ENCODE results near the gene LRP6.
A peak's percentile ranks its signal among the peaks of the same experiment; 100 is the strongest.

The LRP6 gene

DNA sequence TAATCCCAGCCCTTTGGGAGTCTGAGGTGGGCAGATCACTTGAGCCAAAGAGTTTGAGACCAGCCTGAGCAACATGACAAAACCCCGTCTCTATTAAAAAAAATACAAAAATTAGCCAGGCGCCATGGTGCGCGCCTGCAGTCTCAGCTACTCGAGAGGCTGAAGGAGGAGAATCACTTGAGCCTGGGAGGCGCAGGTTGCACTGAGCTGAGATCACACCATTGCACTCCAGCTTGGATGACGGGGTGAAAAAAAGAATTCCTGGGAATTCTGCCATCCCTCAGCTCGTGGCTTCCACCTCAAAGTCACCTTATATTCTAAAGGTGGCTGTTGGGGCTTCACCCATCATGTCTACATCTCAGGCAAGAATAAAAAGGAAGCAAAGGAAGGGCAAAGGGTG lies 183.2 kb downstream of the LRP6 start:
- no peak for DNase-seq (ENCODE audit: low read depth in 2 of 2, low spot score in 1 of 2)

DNA sequence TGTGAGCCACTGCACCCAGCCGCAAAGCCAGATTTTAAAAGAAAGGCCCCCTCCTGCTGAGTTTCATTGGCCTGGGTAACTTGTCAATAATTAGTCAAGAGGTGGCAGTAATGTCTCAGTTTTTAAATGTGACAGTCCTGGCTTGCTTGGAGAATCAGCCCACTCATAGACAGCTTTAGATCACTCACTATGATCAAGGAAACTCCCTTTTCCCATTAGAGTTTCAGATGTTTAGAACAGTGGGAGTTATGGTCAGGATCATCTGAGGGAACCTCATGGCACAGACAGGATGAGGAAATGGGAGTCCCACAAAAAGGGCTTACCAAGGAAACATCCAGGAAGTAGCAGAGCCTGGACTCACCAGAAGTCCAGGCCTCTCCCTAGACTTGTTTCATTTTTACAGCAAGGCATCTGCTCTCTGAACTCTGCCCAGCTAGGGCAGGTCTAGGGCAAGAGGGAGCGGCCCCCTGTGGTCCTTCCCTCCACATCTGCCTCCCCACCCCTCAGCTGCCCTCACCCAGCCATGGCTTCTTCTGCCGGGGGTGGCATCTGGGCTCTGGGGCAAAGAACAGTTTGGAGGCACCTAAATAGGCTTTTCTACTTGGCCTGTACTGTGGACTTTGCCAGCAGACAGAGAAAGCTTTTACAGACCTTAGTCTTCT lies 184.9 kb downstream of the LRP6 start:
- DNase-seq (ENCODE audit: low read depth in 2 of 2, low spot score in 1 of 2) = no peak

DNA sequence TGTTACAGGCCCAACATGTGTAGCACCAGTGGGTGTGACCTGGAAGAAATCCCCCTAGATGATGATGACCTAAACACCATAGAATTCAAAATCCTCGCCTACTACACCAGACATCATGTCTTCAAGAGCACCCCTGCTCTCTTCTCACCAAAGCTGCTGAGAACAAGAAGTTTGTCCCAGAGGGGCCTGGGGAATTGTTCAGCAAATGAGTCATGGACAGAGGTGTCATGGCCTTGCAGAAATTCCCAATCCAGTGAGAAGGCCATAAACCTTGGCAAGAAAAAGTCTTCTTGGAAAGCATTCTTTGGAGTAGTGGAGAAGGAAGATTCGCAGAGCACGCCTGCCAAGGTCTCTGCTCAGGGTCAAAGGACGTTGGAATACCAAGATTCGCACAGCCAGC lies 187.6 kb downstream of the LRP6 start:
- no peak for DNase-seq (ENCODE audit: low read depth in 2 of 2, low spot score in 1 of 2)

DNA sequence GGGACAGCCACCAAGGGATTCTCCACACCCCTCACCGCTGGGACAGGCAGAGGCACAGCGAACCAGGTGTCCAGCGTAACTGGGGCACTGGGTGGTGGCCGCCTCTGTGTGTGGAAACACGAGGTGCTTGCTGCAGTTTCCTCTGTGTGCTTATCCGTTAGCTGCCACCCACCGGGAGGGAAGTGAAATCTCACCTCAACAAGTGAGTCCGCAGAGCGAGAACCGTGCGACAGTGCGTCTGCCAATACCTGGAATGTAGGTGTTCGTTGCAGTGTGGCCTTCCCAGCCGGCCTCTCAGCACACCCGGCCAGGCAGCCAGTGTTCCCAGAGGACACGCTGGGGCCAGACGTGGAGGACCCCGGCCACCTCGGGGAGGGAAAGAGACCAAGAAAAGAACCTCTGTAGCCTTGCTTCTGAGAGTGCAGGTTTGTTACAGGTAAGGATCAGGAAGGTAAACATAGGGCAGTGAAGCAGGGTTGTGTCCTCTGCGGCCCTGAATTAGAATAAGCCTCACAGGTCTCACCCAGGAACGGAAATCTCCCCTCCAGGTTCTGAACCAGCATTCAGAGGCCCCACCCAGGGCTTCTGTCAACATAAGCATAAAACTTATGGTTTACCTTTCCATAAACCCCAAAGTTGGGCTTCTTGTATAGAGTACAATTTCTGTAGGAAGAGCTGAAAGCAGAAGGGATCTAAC lies 194.6 kb downstream of the LRP6 start:
- peak in 1 of 2 donors; percentile 1 for DNase-seq (ENCODE audit: low read depth in 2 of 2, low spot score in 1 of 2)

DNA sequence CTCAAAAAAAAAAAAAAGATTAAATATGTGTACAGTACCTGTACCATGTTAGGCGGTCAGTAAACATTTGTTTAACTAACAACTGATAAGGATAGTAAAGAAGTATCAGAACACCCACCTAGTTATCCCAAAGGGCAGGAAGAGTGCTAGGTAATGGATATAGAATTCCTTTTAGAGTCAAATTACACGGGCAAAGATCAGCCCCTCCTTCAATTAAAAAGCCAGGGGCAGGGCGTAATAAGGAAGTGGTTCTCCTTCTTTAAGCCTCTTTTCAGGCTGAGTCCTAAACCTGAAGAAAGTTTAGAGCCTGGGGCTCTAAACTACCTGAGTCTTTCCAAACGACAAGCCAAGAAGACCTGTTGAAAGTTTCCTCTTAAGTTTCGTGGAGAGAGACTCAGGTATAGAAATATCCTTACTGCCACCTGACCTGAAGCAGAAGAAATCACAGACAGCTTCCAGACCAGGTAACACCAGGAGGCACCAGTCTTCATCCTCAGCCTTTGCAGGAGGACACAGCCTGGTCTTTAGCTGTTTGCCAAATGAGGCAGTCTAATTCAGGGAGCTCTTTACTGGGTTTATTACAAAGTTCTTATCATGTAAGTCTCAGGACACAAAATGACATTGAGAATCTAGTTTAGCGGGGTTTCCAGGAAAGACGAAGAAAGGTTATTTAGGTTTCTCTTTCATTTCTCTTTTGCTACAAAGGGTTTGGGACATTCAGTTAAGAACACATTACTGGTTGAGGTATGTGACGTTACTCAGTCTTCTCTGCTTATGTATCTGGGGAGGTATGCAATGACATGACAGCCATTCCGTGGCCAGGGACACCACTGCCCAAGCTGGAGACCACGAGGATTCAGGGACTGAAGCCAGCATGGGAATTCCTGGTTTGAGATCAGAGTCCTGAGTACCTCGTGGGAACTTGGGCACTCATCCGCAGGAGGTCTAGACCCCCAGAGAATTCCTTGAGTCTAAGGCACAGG lies 195.9 kb downstream of the LRP6 start, which contains the start of gene BCL2L14:
Gene BCL2L14 (plus strand): TSS at position 266 of the 983 bp plus-strand sequence. CDS start 8,367 bp downstream, outside the sequence.
- DNase-seq (ENCODE audit: low read depth in 2 of 2, low spot score in 1 of 2) = no peak

DNA sequence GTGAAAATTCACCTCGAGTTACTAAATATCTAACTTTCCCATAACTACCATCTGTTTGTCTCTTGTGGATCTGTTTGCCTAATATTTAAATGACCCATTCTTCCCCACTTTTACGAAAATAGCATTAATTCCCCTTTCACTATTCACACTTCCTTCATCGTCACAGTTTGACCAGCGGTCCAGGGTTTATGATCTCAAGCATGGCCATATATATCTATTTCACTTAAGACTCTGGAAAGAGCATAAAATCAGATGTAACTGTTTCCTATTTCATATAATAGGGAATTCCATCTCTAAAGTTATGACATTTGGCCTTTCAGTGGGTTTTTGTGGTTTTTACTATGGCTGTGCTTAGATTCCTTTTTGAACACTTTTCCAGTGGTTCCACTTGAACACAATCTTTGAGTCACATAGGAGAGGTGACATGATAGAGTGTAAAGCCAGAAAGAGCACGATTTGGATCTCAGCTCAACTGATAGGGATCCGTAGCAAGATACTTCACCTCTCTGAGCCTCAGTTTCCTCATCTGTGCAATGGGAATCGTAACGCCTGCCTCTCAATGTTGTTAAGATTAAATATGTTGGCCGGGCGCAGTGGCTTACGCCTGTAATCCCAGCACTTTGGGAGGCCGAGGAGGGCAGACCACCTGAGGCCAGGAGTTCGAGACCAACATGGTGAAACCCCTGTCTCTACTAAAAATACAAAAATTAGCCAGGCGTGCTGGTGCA lies 196.9 kb downstream of the LRP6 start:
- DNase-seq (ENCODE audit: low read depth in 2 of 2, low spot score in 1 of 2) = no peak

DNA sequence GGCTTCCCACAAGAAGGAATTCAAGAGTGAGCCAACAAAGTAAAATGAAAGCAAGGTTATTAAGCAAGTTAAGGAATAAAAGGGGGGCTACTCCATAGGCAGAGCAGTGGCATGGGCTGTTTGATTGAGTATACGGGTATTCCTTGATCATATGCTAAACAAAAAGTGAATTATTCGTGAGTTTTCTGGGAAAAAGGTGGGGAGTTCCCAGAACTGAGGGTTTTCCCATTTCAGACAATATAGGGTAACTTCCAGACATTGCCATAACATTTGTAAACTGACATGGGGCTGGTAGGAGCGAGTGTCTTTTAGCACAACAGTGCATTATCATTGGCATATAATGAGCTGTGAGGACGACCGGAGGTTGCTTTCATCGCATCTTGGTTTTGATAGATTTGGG lies 198.1 kb downstream of the LRP6 start:
- no peak for DNase-seq (ENCODE audit: low read depth in 2 of 2, low spot score in 1 of 2)
